Measurements from ENCODE around the gene PDZRN4. TPM values are rescaled to one million over a fixed set of nuclear protein-coding genes. Genes with fewer than 3 reads are reported as not detected.

PDZRN4 gene
- total and polyA plus RNA-seq, 9 donors: 1.5 to 5.0 (median 2.9) TPM

DNA sequence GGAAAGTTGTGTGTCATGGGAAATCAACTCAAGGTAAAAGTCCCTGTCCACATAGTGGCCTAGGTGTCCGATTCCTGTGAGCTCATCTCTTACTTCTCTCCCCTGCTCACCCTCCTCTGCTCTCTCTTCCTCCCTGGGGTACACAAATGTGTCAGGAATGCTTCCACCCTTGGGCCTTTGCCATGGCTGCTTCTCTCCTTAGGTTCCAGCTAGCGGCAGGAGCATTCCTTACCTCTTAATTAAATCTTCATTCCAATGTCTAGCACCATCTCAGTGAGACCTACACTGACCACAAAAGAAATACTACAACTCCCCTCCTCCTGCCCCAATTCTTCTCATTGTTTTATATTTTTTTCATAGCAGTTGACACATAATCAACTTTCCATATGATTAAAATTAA lies 298.6 kb downstream of the PDZRN4 start:
- Histone ChIP-seq H3K9me3 (replicated peaks; ENCODE audit: control insufficient read depth, low read depth, low read length) (no peaks in the 10 kb centered on the region), H3K36me3 (ENCODE audit: control insufficient read depth, insufficient read depth, low read length) (no peaks in the 10 kb centered on the region), H3K4me1 (ENCODE audit: control insufficient read depth, insufficient read depth, low read length) (no peaks in the 10 kb centered on the region), H3K27me3 (ENCODE audit: control insufficient read depth, insufficient read depth, low read length) (no peaks in the 10 kb centered on the region), H3K4me3 (ENCODE audit: low read length) (no peak overlapping the region), H3K27ac (ENCODE audit: low read length) (no peak overlapping the region)
- 48% methylated on average over 2 of the region's 2 CpGs for WGBS (ENCODE audit: insufficient coverage)
- peak; percentile 12 for DNase-seq

DNA sequence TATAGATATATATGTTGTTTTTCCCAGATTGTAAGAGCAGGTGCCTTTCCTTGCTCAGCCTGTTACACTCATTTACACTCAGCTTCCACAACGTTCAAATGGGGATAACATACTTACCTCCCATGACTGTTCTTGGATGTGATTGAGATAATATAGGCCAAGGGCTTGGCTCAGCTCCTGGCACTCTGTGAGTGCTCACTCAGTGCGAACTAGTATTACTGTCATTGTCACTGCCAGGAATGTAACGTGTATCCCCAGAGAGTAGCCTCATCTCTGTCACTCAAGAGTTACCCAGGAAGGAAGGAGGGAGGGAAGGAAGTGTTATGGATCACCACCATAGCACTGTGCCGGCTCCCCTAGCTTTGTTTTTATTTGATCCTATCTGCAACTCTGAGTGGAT lies 307.9 kb downstream of the PDZRN4 start:
- WGBS (ENCODE audit: insufficient coverage): no CpG with 5 or more reads among the region's 4 CpGs
- H3K4me1 ChIP-seq (ENCODE audit: control insufficient read depth, insufficient read depth, low read length): no peaks in the 10 kb centered on the region

DNA sequence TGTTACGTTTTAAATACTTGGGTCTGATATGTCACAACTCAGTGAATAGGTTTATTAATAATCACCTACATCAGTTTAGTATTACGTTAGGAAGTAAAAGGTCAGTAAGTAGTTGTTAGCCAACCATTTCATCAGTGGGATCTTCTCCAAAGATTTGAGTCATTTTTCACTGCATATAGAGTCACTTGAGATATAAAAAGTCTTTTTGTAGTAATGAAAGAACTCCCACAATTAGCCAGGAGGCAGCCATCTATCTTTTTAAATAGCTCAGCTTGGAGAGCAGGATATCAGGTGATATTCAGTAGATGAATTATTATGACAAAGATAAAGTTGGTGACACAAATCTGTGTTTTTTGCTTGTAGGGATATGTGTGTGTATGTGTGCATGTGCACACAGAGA lies 309.3 kb downstream of the PDZRN4 start:
- no peaks in the 10 kb centered on the region for H3K36me3 ChIP-seq (ENCODE audit: control insufficient read depth, insufficient read depth, low read length)
- H3K27me3 ChIP-seq (ENCODE audit: control insufficient read depth, insufficient read depth, low read length): no peaks in the 10 kb centered on the region
- DNase-seq: peak; percentile 39
- H3K4me1 ChIP-seq (ENCODE audit: control insufficient read depth, insufficient read depth, low read length): no peaks in the 10 kb centered on the region
- H3K9me3 ChIP-seq (replicated peaks; ENCODE audit: control insufficient read depth, low read depth, low read length): no peaks in the 10 kb centered on the region
- no peak overlapping the region for H3K4me3 ChIP-seq (ENCODE audit: low read length)
- no peak overlapping the region for H3K27ac ChIP-seq (ENCODE audit: low read length)
- no CpG with 5 or more reads among the region's 2 CpGs for WGBS (ENCODE audit: insufficient coverage)

More for the DNA sequence above, 307.9 kb downstream of the PDZRN4 start:
- Histone ChIP-seq H3K4me3 (ENCODE audit: low read length) (no peak overlapping the region), H3K27me3 (ENCODE audit: control insufficient read depth, insufficient read depth, low read length) (no peaks in the 10 kb centered on the region), H3K36me3 (ENCODE audit: control insufficient read depth, insufficient read depth, low read length) (no peaks in the 10 kb centered on the region), H3K27ac (ENCODE audit: low read length) (no peak overlapping the region), H3K9me3 (replicated peaks; ENCODE audit: control insufficient read depth, low read depth, low read length) (no peaks in the 10 kb centered on the region)
- no peak for DNase-seq

GRCh38 chr12:41504976-41505375 lies 316.9 kb downstream of the PDZRN4 start:
- H3K4me1 ChIP-seq (ENCODE audit: control insufficient read depth, insufficient read depth, low read length): no peaks in the 10 kb centered on the region
- no peaks in the 10 kb centered on the region for H3K36me3 ChIP-seq (ENCODE audit: control insufficient read depth, insufficient read depth, low read length)
- no peaks in the 10 kb centered on the region for H3K9me3 ChIP-seq (replicated peaks; ENCODE audit: control insufficient read depth, low read depth, low read length)
- H3K27me3 ChIP-seq (ENCODE audit: control insufficient read depth, insufficient read depth, low read length): no peaks in the 10 kb centered on the region
- DNase-seq: no peak
- H3K27ac ChIP-seq (ENCODE audit: low read length): no peak overlapping the region
- no peak overlapping the region for H3K4me3 ChIP-seq (ENCODE audit: low read length)
- 92% methylated on average over 2 of the region's 6 CpGs for WGBS (ENCODE audit: insufficient coverage)

GRCh38 chr12:41507286-41507685 lies 319.2 kb downstream of the PDZRN4 start:
- no peak overlapping the region for H3K27ac ChIP-seq (ENCODE audit: low read length)
- H3K4me1 ChIP-seq (ENCODE audit: control insufficient read depth, insufficient read depth, low read length): no peaks in the 10 kb centered on the region
- H3K27me3 ChIP-seq (ENCODE audit: control insufficient read depth, insufficient read depth, low read length): no peaks in the 10 kb centered on the region
- WGBS (ENCODE audit: insufficient coverage): no CpG with 5 or more reads among the region's 3 CpGs
- no peaks in the 10 kb centered on the region for H3K36me3 ChIP-seq (ENCODE audit: control insufficient read depth, insufficient read depth, low read length)
- no peak overlapping the region for H3K4me3 ChIP-seq (ENCODE audit: low read length)
- no peaks in the 10 kb centered on the region for H3K9me3 ChIP-seq (replicated peaks; ENCODE audit: control insufficient read depth, low read depth, low read length)
- DNase-seq: no peak

GRCh38 chr12:41509271-41510055 lies 321.3 kb downstream of the PDZRN4 start:
- DNase-seq: no peak
- Histone ChIP-seq H3K4me3 (ENCODE audit: low read length) (no peak overlapping the region), H3K27ac (ENCODE audit: low read length) (no peak overlapping the region), H3K9me3 (replicated peaks; ENCODE audit: control insufficient read depth, low read depth, low read length) (no peaks in the 10 kb centered on the region), H3K4me1 (ENCODE audit: control insufficient read depth, insufficient read depth, low read length) (no peaks in the 10 kb centered on the region), H3K27me3 (ENCODE audit: control insufficient read depth, insufficient read depth, low read length) (no peaks in the 10 kb centered on the region), H3K36me3 (ENCODE audit: control insufficient read depth, insufficient read depth, low read length) (no peaks in the 10 kb centered on the region)
- no CpG with 5 or more reads among the region's 4 CpGs for WGBS (ENCODE audit: insufficient coverage)

- WGBS (ENCODE audit: insufficient coverage): no CpG with 5 or more reads among the region's 2 CpGs
- H3K36me3 ChIP-seq (ENCODE audit: control insufficient read depth, insufficient read depth, low read length): no peaks in the 10 kb centered on the region
Measured at GRCh38 chr12:41510470-41510869, 322.4 kb downstream of the PDZRN4 start.

DNA sequence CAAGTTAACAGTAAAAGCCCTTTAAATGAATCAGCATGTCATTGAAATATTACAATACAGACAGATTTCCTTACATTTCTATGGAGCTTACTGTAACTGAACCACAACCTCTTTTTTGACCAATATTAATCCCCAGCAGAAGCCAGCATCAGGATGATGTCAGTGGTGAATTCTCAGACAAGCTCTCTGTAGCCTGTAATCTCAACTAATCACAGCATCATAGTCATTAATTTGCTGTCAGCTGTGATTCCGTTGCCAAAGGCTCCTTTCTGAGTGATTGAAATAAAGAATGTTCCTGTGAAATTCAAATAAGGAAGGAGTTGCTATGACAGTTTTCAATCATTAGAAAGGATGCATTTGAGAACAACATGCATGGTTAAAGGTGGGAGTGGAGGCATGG lies 323.1 kb downstream of the PDZRN4 start:
- no peaks in the 10 kb centered on the region for H3K4me1 ChIP-seq (ENCODE audit: control insufficient read depth, insufficient read depth, low read length)
- no peaks in the 10 kb centered on the region for H3K27me3 ChIP-seq (ENCODE audit: control insufficient read depth, insufficient read depth, low read length)
- H3K9me3 ChIP-seq (replicated peaks; ENCODE audit: control insufficient read depth, low read depth, low read length): no peaks in the 10 kb centered on the region
- H3K36me3 ChIP-seq (ENCODE audit: control insufficient read depth, insufficient read depth, low read length): no peaks in the 10 kb centered on the region
- no peak overlapping the region for H3K27ac ChIP-seq (ENCODE audit: low read length)
- H3K4me3 ChIP-seq (ENCODE audit: low read length): no peak overlapping the region
- DNase-seq: no peak
- WGBS (ENCODE audit: insufficient coverage): no CpG with 5 or more reads among the region's 1 CpG

More at GRCh38 chr12:41510470-41510869, 322.4 kb downstream of the PDZRN4 start:
- Histone ChIP-seq H3K9me3 (replicated peaks; ENCODE audit: control insufficient read depth, low read depth, low read length) (no peaks in the 10 kb centered on the region), H3K4me1 (ENCODE audit: control insufficient read depth, insufficient read depth, low read length) (no peaks in the 10 kb centered on the region), H3K27me3 (ENCODE audit: control insufficient read depth, insufficient read depth, low read length) (no peaks in the 10 kb centered on the region), H3K4me3 (ENCODE audit: low read length) (no peak overlapping the region), H3K27ac (ENCODE audit: low read length) (no peak overlapping the region)
- DNase-seq: no peak

DNA sequence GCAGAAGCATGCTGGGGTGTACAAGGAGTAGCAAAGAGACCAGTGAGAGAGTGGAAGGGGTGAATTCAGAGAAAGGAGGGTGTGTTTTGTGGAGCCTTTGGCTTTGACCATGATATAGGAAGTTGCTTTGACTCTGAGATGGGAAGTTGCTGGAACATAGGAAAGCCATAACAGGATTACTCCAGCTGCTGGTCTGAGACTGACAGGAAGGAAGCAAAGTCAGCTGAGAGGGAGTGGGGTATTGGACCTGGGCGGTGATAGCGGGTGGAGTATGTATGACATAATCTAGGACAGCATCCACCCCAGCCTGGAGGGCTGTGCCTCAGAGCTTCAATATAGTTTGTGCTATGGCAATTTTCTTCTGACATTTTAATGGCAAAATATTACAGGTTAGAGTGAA lies 324.4 kb downstream of the PDZRN4 start:
- no peaks in the 10 kb centered on the region for H3K27me3 ChIP-seq (ENCODE audit: control insufficient read depth, insufficient read depth, low read length)
- H3K9me3 ChIP-seq (replicated peaks; ENCODE audit: control insufficient read depth, low read depth, low read length): no peaks in the 10 kb centered on the region
- H3K27ac ChIP-seq (ENCODE audit: low read length): no peak overlapping the region
- no peak overlapping the region for H3K4me3 ChIP-seq (ENCODE audit: low read length)
- H3K4me1 ChIP-seq (ENCODE audit: control insufficient read depth, insufficient read depth, low read length): no peaks in the 10 kb centered on the region
- 69% methylated on average over 2 of the region's 2 CpGs for WGBS (ENCODE audit: insufficient coverage)
- peak; percentile 68 for DNase-seq
- H3K36me3 ChIP-seq (ENCODE audit: control insufficient read depth, insufficient read depth, low read length): no peaks in the 10 kb centered on the region

DNA sequence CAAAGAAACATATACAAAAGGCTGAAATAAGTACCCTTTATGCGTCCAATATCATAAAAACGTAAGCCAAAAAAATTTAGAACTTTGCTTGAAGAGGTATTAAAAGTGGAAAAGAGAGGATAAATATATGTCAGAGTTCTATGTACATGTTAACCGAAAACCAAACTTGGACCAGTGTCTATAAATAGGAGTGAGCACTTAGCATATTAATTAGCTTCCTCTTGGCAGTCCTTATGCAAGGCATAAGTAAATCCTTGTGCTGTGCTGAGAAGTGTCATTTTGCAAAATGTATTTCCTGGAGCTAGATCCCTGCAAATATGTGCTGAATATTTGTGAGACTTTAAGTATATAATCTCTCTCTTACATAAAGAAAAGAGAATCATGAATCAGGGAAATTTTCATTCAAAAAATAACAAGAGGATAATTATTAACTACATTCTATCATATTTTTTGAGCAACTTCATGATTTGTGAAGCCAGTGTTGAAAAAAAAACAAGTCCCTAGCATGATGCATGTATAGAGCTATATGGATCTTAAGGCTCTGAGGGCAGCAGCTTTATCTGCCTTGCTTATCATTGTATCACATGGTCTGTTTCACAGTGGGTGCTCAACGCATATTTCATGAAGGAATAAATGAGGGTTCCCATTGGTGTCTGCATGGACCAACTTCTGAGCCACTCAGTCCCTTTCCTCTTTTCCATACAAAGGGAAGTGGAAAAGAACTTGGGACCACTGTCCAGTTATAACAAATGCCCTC lies 326.1 kb downstream of the PDZRN4 start:
- WGBS (ENCODE audit: insufficient coverage): 60% methylated on average over 1 of the region's 4 CpGs
- DNase-seq: peak; percentile 69
- Histone ChIP-seq H3K27me3 (ENCODE audit: control insufficient read depth, insufficient read depth, low read length) (no peaks in the 10 kb centered on the region), H3K4me3 (ENCODE audit: low read length) (no peak overlapping the region), H3K9me3 (replicated peaks; ENCODE audit: control insufficient read depth, low read depth, low read length) (no peaks in the 10 kb centered on the region), H3K27ac (ENCODE audit: low read length) (no peak overlapping the region), H3K4me1 (ENCODE audit: control insufficient read depth, insufficient read depth, low read length) (no peaks in the 10 kb centered on the region), H3K36me3 (ENCODE audit: control insufficient read depth, insufficient read depth, low read length) (no peaks in the 10 kb centered on the region)

Data from muscle of leg (tissue), 11 donors.